HepG2 (cell line): ENCODE results near the gene C12orf42. TPM values are rescaled to one million over a fixed set of nuclear protein-coding genes. Genes with fewer than 3 reads are reported as not detected.

Experiments used
- ATAD3A ChIP-seq: sonication (generic); formaldehyde crosslinking; IDR thresholded peaks from 2 replicates; pipeline ENCODE4 v1.4.0; 2020; ENCODE audit warnings: missing genetic modification reagents
- KDM3A ChIP-seq: IDR thresholded peaks from 2 replicates; pipeline ENCODE4 v1.6.1; 2018; ENCODE audit warnings: low read depth, missing compliant biosample characterization
- SMAD9 ChIP-seq: sonication (generic); formaldehyde crosslinking; IDR thresholded peaks from 2 replicates; pipeline ENCODE4 v1.5.1; 2020; ENCODE audit warnings: mild to moderate bottlenecking, missing genetic modification reagents
- ZEB1 ChIP-seq: IDR thresholded peaks from 2 replicates; pipeline ENCODE4 v1.6.1; 2012; ENCODE audit warnings: mild to moderate bottlenecking, low read depth, inconsistent platforms; ENCODE audit not compliant: insufficient replicate concordance
- ZNF710 ChIP-seq: sonication (generic); formaldehyde crosslinking; IDR thresholded peaks from 2 replicates; pipeline ENCODE4 v1.5.0; 2020; ENCODE audit warnings: mild to moderate bottlenecking, missing genetic modification reagents, borderline replicate concordance
- ZNF768 ChIP-seq: sonication (generic); formaldehyde crosslinking; IDR thresholded peaks from 2 replicates; pipeline ENCODE4 v1.4.0; 2020; ENCODE audit warnings: missing genetic modification reagents
- polyA plus RNA-seq, 8 experiments: library from polyadenylated mRNA; depleted of rRNA in 3 of 8; stranded (reverse) in 7 of 8; unstranded in 1 of 8; fragments of >200 nt; fragmentation: Illumina TruSeq in 4 of 8; extraction: Trizol in 4 of 8; gene quantifications; 2 replicates each; pipeline versions ENCODE4 v1.2.1 to v1.2.3, GENCODE V29; 2011 to 2016; ENCODE audit warnings: low read depth in 4 of 8, missing spikeins in 1 of 8, mixed read lengths in 1 of 8; ENCODE audit not compliant: insufficient read depth in 1 of 8
- total RNA-seq, 5 experiments: library from RNA; depleted of rRNA; stranded (reverse); fragments of >200 nt; fragmentation: Illumina TruSeq; extraction: Trizol; gene quantifications; 2 replicates each; pipeline ENCODE4 v1.2.3, GENCODE V29; 2016; ENCODE audit warnings: low read depth in 1 of 5
- TF ChIP-seq, protein P1 (sequence below): sonication (generic); formaldehyde crosslinking; IDR thresholded peaks from 2 replicates; pipeline ENCODE4 v1.5.0; 2020; ENCODE audit warnings: mild to moderate bottlenecking, missing genetic modification reagents
- TF ChIP-seq, protein P2 (sequence below): sonication (generic); formaldehyde crosslinking; IDR thresholded peaks from 2 replicates; pipeline ENCODE4 v1.5.0; 2020; ENCODE audit warnings: mild to moderate bottlenecking, missing genetic modification reagents

The C12orf42 gene
- total and polyA plus RNA-seq, 2 of the 13 experiments (the other 11 are each of a cell fraction or from before 2014, with no cell fraction given) = not detected

DNA sequence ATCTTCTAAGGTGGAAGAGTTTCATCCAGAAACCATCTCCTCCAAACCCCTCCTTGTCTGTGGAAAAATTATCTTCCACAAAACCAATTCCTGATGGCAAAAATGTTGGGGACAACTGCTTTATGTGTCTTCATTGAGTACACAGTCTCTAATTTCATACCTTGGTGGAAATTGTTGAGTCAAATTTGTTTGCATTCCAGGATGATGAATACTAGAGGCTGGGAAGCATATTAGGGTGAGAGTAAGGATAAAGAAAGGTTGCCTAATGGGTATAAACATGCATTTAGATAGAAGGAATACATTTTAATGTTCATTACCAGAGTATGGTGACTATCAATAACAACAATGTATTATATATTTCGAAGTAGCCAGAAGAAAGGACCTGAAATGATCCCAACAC, 98.2 kb downstream of the C12orf42 start (continued):
- TF ChIP-seq ZNF768 (no peak), KDM3A (CRISPR knock-in tag) (no peak), ATAD3A (CRISPR knock-in tag) (no peak), ZNF710 (no peak), ZEB1 (no peak), SMAD9 (CRISPR knock-in tag) (no peak)
- TF ChIP-seq, protein P1, sequence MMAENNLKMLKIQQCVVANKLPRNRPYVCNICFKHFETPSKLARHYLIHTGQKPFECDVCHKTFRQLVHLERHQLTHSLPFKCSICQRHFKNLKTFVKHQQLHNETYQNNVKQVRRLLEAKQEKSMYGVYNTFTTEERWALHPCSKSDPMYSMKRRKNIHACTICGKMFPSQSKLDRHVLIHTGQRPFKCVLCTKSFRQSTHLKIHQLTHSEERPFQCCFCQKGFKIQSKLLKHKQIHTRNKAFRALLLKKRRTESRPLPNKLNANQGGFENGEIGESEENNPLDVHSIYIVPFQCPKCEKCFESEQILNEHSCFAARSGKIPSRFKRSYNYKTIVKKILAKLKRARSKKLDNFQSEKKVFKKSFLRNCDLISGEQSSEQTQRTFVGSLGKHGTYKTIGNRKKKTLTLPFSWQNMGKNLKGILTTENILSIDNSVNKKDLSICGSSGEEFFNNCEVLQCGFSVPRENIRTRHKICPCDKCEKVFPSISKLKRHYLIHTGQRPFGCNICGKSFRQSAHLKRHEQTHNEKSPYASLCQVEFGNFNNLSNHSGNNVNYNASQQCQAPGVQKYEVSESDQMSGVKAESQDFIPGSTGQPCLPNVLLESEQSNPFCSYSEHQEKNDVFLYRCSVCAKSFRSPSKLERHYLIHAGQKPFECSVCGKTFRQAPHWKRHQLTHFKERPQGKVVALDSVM (CRISPR knock-in tag) = no peak
- TF ChIP-seq, protein P2, sequence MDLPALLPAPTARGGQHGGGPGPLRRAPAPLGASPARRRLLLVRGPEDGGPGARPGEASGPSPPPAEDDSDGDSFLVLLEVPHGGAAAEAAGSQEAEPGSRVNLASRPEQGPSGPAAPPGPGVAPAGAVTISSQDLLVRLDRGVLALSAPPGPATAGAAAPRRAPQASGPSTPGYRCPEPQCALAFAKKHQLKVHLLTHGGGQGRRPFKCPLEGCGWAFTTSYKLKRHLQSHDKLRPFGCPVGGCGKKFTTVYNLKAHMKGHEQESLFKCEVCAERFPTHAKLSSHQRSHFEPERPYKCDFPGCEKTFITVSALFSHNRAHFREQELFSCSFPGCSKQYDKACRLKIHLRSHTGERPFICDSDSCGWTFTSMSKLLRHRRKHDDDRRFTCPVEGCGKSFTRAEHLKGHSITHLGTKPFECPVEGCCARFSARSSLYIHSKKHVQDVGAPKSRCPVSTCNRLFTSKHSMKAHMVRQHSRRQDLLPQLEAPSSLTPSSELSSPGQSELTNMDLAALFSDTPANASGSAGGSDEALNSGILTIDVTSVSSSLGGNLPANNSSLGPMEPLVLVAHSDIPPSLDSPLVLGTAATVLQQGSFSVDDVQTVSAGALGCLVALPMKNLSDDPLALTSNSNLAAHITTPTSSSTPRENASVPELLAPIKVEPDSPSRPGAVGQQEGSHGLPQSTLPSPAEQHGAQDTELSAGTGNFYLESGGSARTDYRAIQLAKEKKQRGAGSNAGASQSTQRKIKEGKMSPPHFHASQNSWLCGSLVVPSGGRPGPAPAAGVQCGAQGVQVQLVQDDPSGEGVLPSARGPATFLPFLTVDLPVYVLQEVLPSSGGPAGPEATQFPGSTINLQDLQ (CRISPR knock-in tag) = no peak
